ENCODE measurements around the gene MRPL19. TPM values are rescaled to one million over a fixed set of nuclear protein-coding genes. Genes with fewer than 3 reads are reported as not detected.
A peak's percentile ranks its signal among the peaks of the same experiment; 100 is the strongest.

MRPL19 gene
- polyA plus RNA-seq = 10 to 100 TPM; 26.5 to 40.2 (median 32.5) TPM
- long read RNA-seq, donor 1 = 0 reads
- long read RNA-seq, donor 2, partial matches to known transcripts = 0 of 6 reads
- long read RNA-seq, donor 2, other reads (novel, unspliced or antisense) = 0 of 6 reads
- long read RNA-seq, donor 3, transcript MRPL19-202 (6 exons, 3,479 nt) = major isoform, 6 of 7 reads
- long read RNA-seq, donor 3, partial matches to known transcripts = 0 of 7 reads
- long read RNA-seq, donor 3, other reads (novel, unspliced or antisense) = 0 of 7 reads
- long read RNA-seq, donor 4 = 0 reads
- long read RNA-seq, donor 5, partial matches to known transcripts = 6 of 8 reads
- long read RNA-seq, donor 5, other reads (novel, unspliced or antisense) = 0 of 8 reads
- long read RNA-seq, donor 6, transcript MRPL19-202 (6 exons, 3,479 nt) = major isoform, 12 of 15 reads
- long read RNA-seq, donor 6, partial matches to known transcripts = 0 of 15 reads
- long read RNA-seq, donor 6, other reads (novel, unspliced or antisense) = 0 of 15 reads
- long read RNA-seq, donor 7 = 0 reads
- long read RNA-seq, donor 8 = 0 reads
- long read RNA-seq, donor 9, partial matches to known transcripts = 0 of 4 reads
- long read RNA-seq, donor 9, other reads (novel, unspliced or antisense) = 0 of 4 reads
- long read RNA-seq, donor 10, transcript MRPL19-202 (6 exons, 3,479 nt) = major isoform, 12 of 13 reads
- long read RNA-seq, donor 10, partial matches to known transcripts = 0 of 13 reads
- long read RNA-seq, donor 10, other reads (novel, unspliced or antisense) = 0 of 13 reads

DNA sequence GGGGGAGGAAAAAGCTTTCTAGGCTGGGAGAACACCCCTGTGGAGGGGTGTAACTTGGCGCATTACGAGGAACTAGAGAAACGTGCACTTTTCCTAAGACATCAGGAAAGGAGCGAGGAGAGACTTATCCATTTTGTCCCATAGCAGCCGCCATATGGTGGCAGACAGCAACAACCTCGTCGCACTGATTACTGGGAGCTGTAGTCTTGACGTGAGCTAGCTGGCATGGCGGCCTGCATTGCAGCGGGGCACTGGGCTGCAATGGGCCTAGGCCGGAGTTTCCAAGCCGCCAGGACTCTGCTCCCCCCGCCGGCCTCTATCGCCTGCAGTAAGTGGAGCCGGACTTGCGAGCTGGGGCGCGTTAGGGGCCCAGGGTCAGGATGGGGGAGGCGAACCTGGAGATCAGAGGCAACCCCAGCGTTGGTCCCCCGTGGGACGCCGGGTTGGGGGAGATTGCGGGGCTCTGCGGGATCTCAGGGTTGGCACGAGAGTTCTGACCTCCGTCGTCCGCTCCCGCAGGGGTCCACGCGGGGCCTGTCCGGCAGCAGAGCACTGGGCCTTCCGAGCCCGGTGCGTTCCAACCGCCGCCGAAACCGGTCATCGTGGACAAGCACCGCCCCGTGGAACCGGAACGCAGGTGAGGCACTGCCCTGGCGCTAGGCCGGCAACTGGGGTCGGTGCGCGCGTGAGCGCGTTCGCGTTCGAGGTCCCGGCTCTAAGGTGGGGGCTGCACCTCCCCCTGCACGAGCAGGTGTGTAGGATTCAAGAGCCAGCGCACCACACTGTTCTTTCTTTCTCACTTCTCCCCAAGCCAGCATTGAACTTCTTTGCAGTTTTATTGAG is at the start of gene MRPL19:
MRPL19 (plus strand) TSS at position 201 of the 843 bp plus-strand sequence; CDS start at position 226, 25 bp downstream.
- H3K4me3 ChIP-seq (ENCODE audit: low read depth in 1 of 3, low read length in 3 of 3) = peak within 1 kb of the TSS; percentile 78 to 97 (median 94)
- no peak for FAIRE-seq
- H3K27ac ChIP-seq (ENCODE audit: low read depth in 1 of 3, low read length in 2 of 3) = peak within 1 kb of the TSS; percentile 63 to 75 (median 70)
- peak; percentile 91 to 95 for DNase-seq
- no peaks in the 10 kb centered on the region for H3K9me3 ChIP-seq (ENCODE audit: control insufficient read depth in 2 of 2, insufficient read depth in 1 of 2, low read depth in 1 of 2, low read length in 1 of 2)
- H3K4me1 ChIP-seq (ENCODE audit: control insufficient read depth in 3 of 3, insufficient read depth in 2 of 3, low read depth in 1 of 3, low read length in 2 of 3) = no peaks in the 10 kb centered on the region
- peaks cover 0 to 20% (median 2%) of the 10 kb centered on the region in 3 donors for H3K36me3 ChIP-seq (ENCODE audit: control insufficient read depth in 3 of 3, insufficient read depth in 2 of 3, low read depth in 1 of 3, low read length in 3 of 3)
- 0 to 1% (median 1%) methylated on average over 53 to 60 of the region's 60 CpGs for WGBS, 3 donors
- no peaks in the 10 kb centered on the region for H3K27me3 ChIP-seq (ENCODE audit: control insufficient read depth in 3 of 3, insufficient read depth in 3 of 3, low read length in 3 of 3)

DNA sequence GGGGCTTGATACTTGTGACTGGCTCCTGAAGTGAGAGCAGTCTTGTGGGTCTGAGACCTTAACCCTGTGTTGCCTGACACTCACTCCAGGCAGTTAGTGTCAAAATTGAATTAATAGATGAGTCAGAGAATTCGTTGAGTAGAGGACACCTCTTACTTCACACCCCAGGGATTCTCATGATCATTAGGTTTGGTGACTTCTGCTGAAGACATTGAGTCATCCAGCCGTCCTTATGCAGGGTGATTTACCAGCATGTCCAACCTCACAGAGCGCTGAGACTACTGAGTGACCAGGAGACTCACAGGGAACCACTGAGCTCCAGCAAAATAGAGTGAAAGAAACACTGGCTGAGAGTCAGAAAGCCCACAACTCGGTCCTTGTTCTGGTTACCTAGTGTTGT is 49.8 kb upstream of the MRPL19 start:
- no peak overlapping the region for H3K4me3 ChIP-seq (ENCODE audit: low read depth in 1 of 3, low read length in 3 of 3)
- no peak overlapping the region for H3K27ac ChIP-seq (ENCODE audit: low read depth in 1 of 3, low read length in 2 of 3)
- H3K27me3 ChIP-seq (ENCODE audit: control insufficient read depth in 3 of 3, insufficient read depth in 3 of 3, low read length in 3 of 3) = no peaks in the 10 kb centered on the region
- 75 to 87% (median 85%) methylated on average over 4 of the region's 4 CpGs for WGBS, 3 donors
- no peak for DNase-seq
- FAIRE-seq = no peak
- peaks cover 0 to 17% (median 3%) of the 10 kb centered on the region in 3 donors for H3K4me1 ChIP-seq (ENCODE audit: control insufficient read depth in 3 of 3, insufficient read depth in 2 of 3, low read depth in 1 of 3, low read length in 2 of 3)
- no peaks in the 10 kb centered on the region for H3K36me3 ChIP-seq (ENCODE audit: control insufficient read depth in 3 of 3, insufficient read depth in 2 of 3, low read depth in 1 of 3, low read length in 3 of 3)
- H3K9me3 ChIP-seq (ENCODE audit: control insufficient read depth in 2 of 2, insufficient read depth in 1 of 2, low read depth in 1 of 2, low read length in 1 of 2) = no peaks in the 10 kb centered on the region

DNA sequence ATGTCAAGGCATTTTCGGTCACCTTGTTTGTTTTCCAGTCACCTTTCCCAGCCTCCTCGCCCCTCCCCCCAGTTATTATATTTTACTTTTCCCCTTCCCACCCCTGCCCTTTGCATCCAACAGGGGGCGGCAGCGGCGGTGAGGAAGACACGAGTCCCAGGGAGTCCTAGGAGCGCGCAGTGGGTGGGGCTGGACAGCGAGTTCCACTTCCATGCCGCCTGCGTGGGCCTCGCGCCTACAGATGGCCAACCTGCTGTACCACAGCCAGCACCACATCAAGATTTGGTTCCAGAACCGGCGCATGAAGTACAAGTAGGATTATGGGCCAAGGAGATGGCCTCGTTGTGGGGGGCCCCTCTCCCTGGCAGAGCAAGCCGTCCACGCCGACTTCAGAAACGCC is 48.6 kb upstream of the MRPL19 start:
- H3K36me3 ChIP-seq (ENCODE audit: control insufficient read depth in 3 of 3, insufficient read depth in 2 of 3, low read depth in 1 of 3, low read length in 3 of 3) = no peaks in the 10 kb centered on the region
- H3K27ac ChIP-seq (ENCODE audit: low read depth in 1 of 3, low read length in 2 of 3) = no peak overlapping the region
- DNase-seq = no peak
- H3K4me1 ChIP-seq (ENCODE audit: control insufficient read depth in 3 of 3, insufficient read depth in 2 of 3, low read depth in 1 of 3, low read length in 2 of 3) = peaks cover 0 to 23% (median 5%) of the 10 kb centered on the region in 3 donors
- no peak for FAIRE-seq
- no peak overlapping the region for H3K4me3 ChIP-seq (ENCODE audit: low read depth in 1 of 3, low read length in 3 of 3)
- no peaks in the 10 kb centered on the region for H3K9me3 ChIP-seq (ENCODE audit: control insufficient read depth in 2 of 2, insufficient read depth in 1 of 2, low read depth in 1 of 2, low read length in 1 of 2)
- no peaks in the 10 kb centered on the region for H3K27me3 ChIP-seq (ENCODE audit: control insufficient read depth in 3 of 3, insufficient read depth in 3 of 3, low read length in 3 of 3)
- 90 to 96% (median 92%) methylated on average over 20 of the region's 20 CpGs for WGBS, 3 donors

GRCh38 chr2:75598589-75599155 is 47.9 kb upstream of the MRPL19 start:
- Histone ChIP-seq H3K27me3 (ENCODE audit: control insufficient read depth in 3 of 3, insufficient read depth in 3 of 3, low read length in 3 of 3) (no peaks in the 10 kb centered on the region), H3K36me3 (ENCODE audit: control insufficient read depth in 3 of 3, insufficient read depth in 2 of 3, low read depth in 1 of 3, low read length in 3 of 3) (no peaks in the 10 kb centered on the region), H3K4me3 (ENCODE audit: low read depth in 1 of 3, low read length in 3 of 3) (no peak overlapping the region), H3K27ac (ENCODE audit: low read depth in 1 of 3, low read length in 2 of 3) (no peak overlapping the region), H3K9me3 (ENCODE audit: control insufficient read depth in 2 of 2, insufficient read depth in 1 of 2, low read depth in 1 of 2, low read length in 1 of 2) (no peaks in the 10 kb centered on the region), H3K4me1 (ENCODE audit: control insufficient read depth in 3 of 3, insufficient read depth in 2 of 3, low read depth in 1 of 3, low read length in 2 of 3) (peaks cover 0 to 28% (median 5%) of the 10 kb centered on the region in 3 donors)
- no peak for FAIRE-seq
- WGBS, 3 donors = 88 to 93% (median 91%) methylated on average over 8 of the region's 8 CpGs
- DNase-seq = no peak

GRCh38 chr2:75600461-75601011 is 46.0 kb upstream of the MRPL19 start:
- DNase-seq = peak; percentile 68 to 70
- H3K4me1 ChIP-seq (ENCODE audit: control insufficient read depth in 3 of 3, insufficient read depth in 2 of 3, low read depth in 1 of 3, low read length in 2 of 3) = peaks cover 0 to 28% (median 5%) of the 10 kb centered on the region in 3 donors
- no peaks in the 10 kb centered on the region for H3K27me3 ChIP-seq (ENCODE audit: control insufficient read depth in 3 of 3, insufficient read depth in 3 of 3, low read length in 3 of 3)
- no peak for FAIRE-seq
- H3K9me3 ChIP-seq (ENCODE audit: control insufficient read depth in 2 of 2, insufficient read depth in 1 of 2, low read depth in 1 of 2, low read length in 1 of 2) = no peaks in the 10 kb centered on the region
- peak overlapping the region in 1 of 3 donors; percentile 67 for H3K27ac ChIP-seq (ENCODE audit: low read depth in 1 of 3, low read length in 2 of 3)
- no peak overlapping the region for H3K4me3 ChIP-seq (ENCODE audit: low read depth in 1 of 3, low read length in 3 of 3)
- 28 to 56% (median 35%) methylated on average over 4 of the region's 4 CpGs for WGBS, 3 donors
- no peaks in the 10 kb centered on the region for H3K36me3 ChIP-seq (ENCODE audit: control insufficient read depth in 3 of 3, insufficient read depth in 2 of 3, low read depth in 1 of 3, low read length in 3 of 3)

DNA sequence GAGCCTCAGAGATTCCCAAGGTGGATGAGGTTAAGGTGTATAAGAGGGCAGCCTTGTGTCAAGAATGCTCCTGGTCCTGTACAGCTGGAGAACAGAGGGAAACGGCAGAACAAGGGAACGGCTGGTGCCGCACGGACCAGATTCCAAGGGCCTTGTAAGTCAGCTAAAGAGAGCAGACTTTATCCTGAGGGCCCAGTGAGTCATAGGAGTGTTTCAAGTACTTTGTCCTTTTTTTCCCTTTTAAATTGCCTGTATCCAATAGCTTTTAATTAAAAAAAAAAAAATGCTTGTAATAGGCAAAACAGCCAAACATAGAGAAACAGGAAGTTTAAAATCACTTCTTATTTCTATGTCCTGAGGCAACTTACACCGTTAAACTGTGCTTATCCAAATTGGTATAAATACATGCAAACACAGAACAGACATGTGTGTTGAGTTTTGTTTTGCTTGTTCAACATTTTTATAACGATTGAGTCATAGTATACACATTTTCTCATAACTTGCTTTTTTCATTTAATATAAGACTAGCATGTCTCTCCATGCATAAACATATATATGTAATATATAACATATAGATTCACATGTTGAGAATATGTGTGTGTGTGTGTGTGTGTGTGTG is 43.8 kb upstream of the MRPL19 start:
- Histone ChIP-seq H3K27ac (ENCODE audit: low read depth in 1 of 3, low read length in 2 of 3) (peak overlapping the region in 2 of 3 donors; percentile 6 to 71), H3K9me3 (ENCODE audit: control insufficient read depth in 2 of 2, insufficient read depth in 1 of 2, low read depth in 1 of 2, low read length in 1 of 2) (no peaks in the 10 kb centered on the region), H3K4me1 (ENCODE audit: control insufficient read depth in 3 of 3, insufficient read depth in 2 of 3, low read depth in 1 of 3, low read length in 2 of 3) (peaks cover 0 to 33% (median 5%) of the 10 kb centered on the region in 3 donors), H3K4me3 (ENCODE audit: low read depth in 1 of 3, low read length in 3 of 3) (no peak overlapping the region), H3K27me3 (ENCODE audit: control insufficient read depth in 3 of 3, insufficient read depth in 3 of 3, low read length in 3 of 3) (no peaks in the 10 kb centered on the region), H3K36me3 (ENCODE audit: control insufficient read depth in 3 of 3, insufficient read depth in 2 of 3, low read depth in 1 of 3, low read length in 3 of 3) (no peaks in the 10 kb centered on the region)
- peak; percentile 89 to 90 for DNase-seq
- WGBS, 3 donors = 17 to 31% (median 30%) methylated on average over 6 of the region's 6 CpGs
- FAIRE-seq = no peak

DNA sequence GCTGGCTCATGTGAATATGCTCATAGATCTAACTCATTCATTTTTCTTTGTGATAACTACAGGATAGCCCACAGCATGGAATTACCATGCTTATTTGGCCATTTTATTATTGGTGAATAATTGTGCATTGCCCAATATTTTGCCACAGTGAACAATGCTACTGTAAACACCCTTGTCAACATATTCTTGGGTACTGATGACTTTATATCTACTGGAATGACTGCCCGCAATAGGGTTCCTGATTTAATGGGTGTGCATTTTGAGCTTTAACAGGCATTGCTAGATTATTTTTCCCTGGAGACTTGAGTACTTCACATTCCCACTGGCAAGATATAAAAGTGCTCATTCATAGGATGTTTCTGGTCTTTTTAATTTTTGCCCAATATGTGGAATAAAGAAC is 43.1 kb upstream of the MRPL19 start:
- no peak for DNase-seq
- WGBS, 3 donors = 91 to 97% (median 96%) methylated on average over 1 of the region's 1 CpG
- Histone ChIP-seq H3K36me3 (ENCODE audit: control insufficient read depth in 3 of 3, insufficient read depth in 2 of 3, low read depth in 1 of 3, low read length in 3 of 3) (no peaks in the 10 kb centered on the region), H3K4me1 (ENCODE audit: control insufficient read depth in 3 of 3, insufficient read depth in 2 of 3, low read depth in 1 of 3, low read length in 2 of 3) (peaks cover 0 to 39% (median 5%) of the 10 kb centered on the region in 3 donors), H3K27ac (ENCODE audit: low read depth in 1 of 3, low read length in 2 of 3) (peak overlapping the region in 1 of 3 donors; percentile 71), H3K9me3 (ENCODE audit: control insufficient read depth in 2 of 2, insufficient read depth in 1 of 2, low read depth in 1 of 2, low read length in 1 of 2) (no peaks in the 10 kb centered on the region), H3K27me3 (ENCODE audit: control insufficient read depth in 3 of 3, insufficient read depth in 3 of 3, low read length in 3 of 3) (no peaks in the 10 kb centered on the region), H3K4me3 (ENCODE audit: low read depth in 1 of 3, low read length in 3 of 3) (no peak overlapping the region)
- no peak for FAIRE-seq
